HG03571 (cell line): Measurements from ENCODE around the gene TMEM18.

Experiments used
- ATAC-seq: cut with Tn5 transposase; IDR thresholded peaks from one replicate; pipeline ENCODE4 v1.9.1; 2021; ENCODE audit not compliant: unreplicated experiment

The TMEM18 gene

DNA sequence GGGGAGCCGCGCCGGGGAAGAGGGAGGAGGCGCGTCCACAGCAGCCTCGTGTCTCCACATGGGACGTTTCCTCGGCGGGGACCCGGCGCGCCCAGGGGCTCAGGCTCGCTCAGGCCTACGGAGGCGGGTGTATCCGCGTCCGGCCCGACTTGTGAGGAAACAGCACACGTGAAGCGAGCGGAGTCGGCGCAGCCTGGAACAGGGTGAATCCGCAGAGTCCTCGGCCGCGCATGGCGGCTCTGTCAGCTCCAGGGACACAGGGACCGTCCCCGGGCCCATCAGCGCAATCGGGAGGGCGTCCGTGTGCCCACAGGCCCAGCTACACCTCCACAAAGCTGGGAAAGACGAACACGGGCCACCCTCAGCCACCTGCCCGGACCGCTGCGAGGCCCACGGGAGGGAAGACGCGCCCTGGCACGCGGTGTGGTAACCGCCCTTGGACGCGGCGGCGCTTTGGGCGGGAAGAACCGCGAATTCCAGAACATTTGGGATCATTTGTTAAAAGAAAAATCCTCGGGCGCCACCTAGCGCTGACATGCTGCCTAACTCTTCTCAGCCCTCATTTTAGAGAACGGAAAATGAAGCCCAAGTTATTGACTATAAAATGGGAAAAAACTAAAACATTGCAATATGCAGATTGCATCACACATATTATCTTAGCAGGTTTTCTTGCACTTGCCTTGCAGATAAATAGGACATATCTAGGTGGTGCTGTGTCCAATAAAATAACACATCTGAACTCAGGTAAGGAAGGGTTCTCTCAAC is 40.4 kb downstream of the TMEM18 start:
- peak; percentile 50 for ATAC-seq

- ATAC-seq: no peak
Observed at GRCh38 chr2:635687-636621, 41.3 kb downstream of the TMEM18 start.

GRCh38 chr2:634636-635388 is 42.4 kb downstream of the TMEM18 start:
- ATAC-seq: no peak

DNA sequence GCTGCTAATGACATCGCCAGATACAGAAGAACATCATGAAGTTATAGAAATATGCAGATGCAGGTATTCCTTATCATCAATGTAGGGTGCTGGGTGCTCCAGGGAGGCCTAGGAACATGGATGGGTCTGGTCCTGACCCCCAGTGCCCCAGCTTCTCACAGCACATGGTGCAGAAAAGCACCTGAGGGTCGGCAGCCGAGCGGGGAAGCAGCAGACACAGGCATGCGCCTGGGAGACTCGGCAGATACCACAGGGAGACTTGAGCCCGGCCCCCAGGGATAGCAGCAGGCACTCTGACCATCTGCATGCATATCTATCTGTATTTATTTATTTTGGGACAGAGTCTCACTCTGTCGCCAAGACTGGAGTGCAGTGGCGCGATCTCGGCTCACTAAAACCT is 43.2 kb downstream of the TMEM18 start:
- ATAC-seq: no peak

GRCh38 chr2:633371-633770 is 43.8 kb downstream of the TMEM18 start:
- ATAC-seq: no peak

DNA sequence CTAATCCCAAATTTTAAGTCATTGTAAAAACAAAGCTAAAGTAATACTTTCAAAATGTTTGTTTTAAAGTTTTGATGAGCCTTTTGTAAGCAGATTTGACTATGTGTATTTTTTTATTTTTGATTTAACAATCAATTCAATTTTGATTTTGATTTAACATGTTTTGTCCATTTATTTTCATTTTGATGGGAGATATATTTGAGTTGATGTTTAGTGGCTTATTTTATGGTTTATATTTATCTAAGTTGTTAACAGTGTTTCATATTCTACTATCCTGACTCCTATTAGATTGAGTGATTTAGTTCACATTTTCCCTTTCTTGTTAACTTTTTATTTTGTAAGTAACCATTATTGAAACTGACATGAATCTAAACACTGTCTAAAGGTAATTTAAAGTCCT is 44.7 kb downstream of the TMEM18 start:
- ATAC-seq: no peak

DNA sequence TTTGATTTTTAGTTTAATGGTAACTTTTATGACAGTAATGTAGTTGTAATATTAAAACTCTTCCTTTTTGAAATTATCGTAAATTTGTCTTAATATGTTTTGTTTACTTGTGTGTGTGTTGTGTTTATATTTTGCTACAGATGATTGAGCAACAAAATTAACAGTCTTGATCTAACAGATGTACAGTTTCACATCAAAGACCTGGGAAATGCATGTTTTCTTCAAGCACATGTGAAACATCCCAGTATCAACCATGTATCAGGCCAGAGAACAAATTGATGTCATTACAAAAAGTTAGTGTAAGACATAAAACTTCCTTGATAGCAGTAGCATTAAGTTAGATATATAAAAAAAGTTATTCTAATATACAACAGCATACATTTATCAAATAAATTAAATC is 45.5 kb downstream of the TMEM18 start:
- ATAC-seq: no peak

GRCh38 chr2:630451-631320 is 46.5 kb downstream of the TMEM18 start:
- no peak for ATAC-seq

GRCh38 chr2:629961-630360 is 47.2 kb downstream of the TMEM18 start:
- ATAC-seq: no peak

- no peak for ATAC-seq
Observed at GRCh38 chr2:628651-629050, 48.6 kb downstream of the TMEM18 start.

- ATAC-seq: no peak
Observed at GRCh38 chr2:627926-628560, 49.2 kb downstream of the TMEM18 start.

DNA sequence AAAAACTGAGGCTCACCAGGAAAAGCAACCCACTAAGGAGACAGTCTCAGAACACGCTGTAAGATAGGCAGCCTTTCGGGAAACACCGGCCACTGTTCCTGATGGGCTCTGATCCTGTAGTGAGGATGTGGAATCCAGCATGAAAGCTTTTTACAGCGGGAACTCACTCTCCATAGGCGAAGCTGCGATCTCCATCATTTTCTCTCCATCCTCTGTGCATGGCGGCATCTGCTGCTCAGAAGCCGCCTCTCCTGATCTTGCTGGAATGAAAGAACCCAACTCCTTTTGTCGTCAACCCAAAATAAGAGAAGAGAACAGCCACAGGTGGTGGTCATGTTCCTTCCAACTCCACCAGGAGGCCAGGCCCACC is 49.9 kb downstream of the TMEM18 start:
- no peak for ATAC-seq

- ATAC-seq: no peak
Observed at GRCh38 chr2:626491-627339, 50.5 kb downstream of the TMEM18 start.

GRCh38 chr2:625415-626333 is 51.5 kb downstream of the TMEM18 start:
- no peak for ATAC-seq

- ATAC-seq: no peak
Observed at GRCh38 chr2:624551-625347, 52.5 kb downstream of the TMEM18 start.

- no peak for ATAC-seq
Observed at GRCh38 chr2:624096-624495, 53.1 kb downstream of the TMEM18 start.
